Measurements from ENCODE around the gene CFAP410. TPM values are rescaled to one million over a fixed set of nuclear protein-coding genes. Genes with fewer than 3 reads are reported as not detected.

Gene CFAP410
- total and polyA plus RNA-seq, 2 donors (not counting 3 experiments of a cell fraction or from before 2014, with no cell fraction given) = 7.2 to 12.2 TPM

- DNase-seq (ENCODE audit: low read depth, low spot score) (no peak), FAIRE-seq (no peak)
- Histone ChIP-seq H3K9me1 (replicated peaks; ENCODE audit: control insufficient read depth, extremely low read depth, insufficient read depth, low read length) (no peaks in the 10 kb centered on the region), H3K27me3 (ENCODE audit: control insufficient read depth in 2 of 2, insufficient read depth in 2 of 2, low read length in 2 of 2) (no peaks in the 10 kb centered on the region), H3K4me2 (ENCODE audit: insufficient read depth, low read length) (no peak overlapping the region), H3K4me1 (ENCODE audit: control insufficient read depth, extremely low read depth, insufficient read depth, low read length) (no peaks in the 10 kb centered on the region), H2AFZ (ENCODE audit: low read depth, low read length) (no peak overlapping the region), H3K79me2 (ENCODE audit: control insufficient read depth, insufficient read depth, low read length) (no peaks in the 10 kb centered on the region), H3K9ac (replicated peaks; ENCODE audit: extremely low read depth, insufficient read depth, low read length) (no peak overlapping the region), H3K36me3 (ENCODE audit: control insufficient read depth in 2 of 2, extremely low read depth in 1 of 2, insufficient read depth in 2 of 2, low read length in 2 of 2) (no peaks in the 10 kb centered on the region), H3K27ac (ENCODE audit: insufficient read depth, low read depth, low read length) (no peak overlapping the region), H3K4me3 (replicated peaks in 1 of 3; ENCODE audit: insufficient read depth in 1 of 3, low read depth in 1 of 3, low read length in 3 of 3) (no peak overlapping the region), H4K20me1 (replicated peaks; ENCODE audit: control insufficient read depth, extremely low read depth, insufficient read depth, low read length) (no peaks in the 10 kb centered on the region), H3K9me3 (replicated peaks; ENCODE audit: control insufficient read depth, insufficient read depth, low read length) (no peaks in the 10 kb centered on the region)
- BruUV-seq (replicated peaks) = no TSS peak
- no peak for TF ChIP-seq MYC (IDR thresholded peaks at IDR 0.05; ENCODE audit: low read depth, low read length)
- no peak for TF ChIP-seq POLR2A (IDR thresholded peaks at IDR 0.05; ENCODE audit: low read depth, low read length)
- TF ChIP-seq CTCF (IDR thresholded peaks at IDR 0.05; ENCODE audit: extremely low read depth in 1 of 2, insufficient read depth in 1 of 2, low read depth in 1 of 2, low read length in 2 of 2) = no peak
- no peak for TF ChIP-seq GATA2 (IDR thresholded peaks at IDR 0.05; ENCODE audit: insufficient read depth, insufficient read length, low read depth, low read length)
- TF ChIP-seq JUN (IDR thresholded peaks at IDR 0.05; ENCODE audit: borderline replicate concordance, insufficient read depth, insufficient read length, low read depth) = no peak
- TF ChIP-seq MAX (IDR thresholded peaks at IDR 0.05; ENCODE audit: insufficient read depth, insufficient read length) = no peak
- TF ChIP-seq EZH2 (IDR thresholded peaks at IDR 0.05; ENCODE audit: borderline replicate concordance, low read depth, low read length, severe bottlenecking) = no peak
- CTCF ChIA-PET = no interaction called here
- dilution Hi-C loops (cut with MboI; ENCODE audit: extremely low pct_ligation_motif_present, low sequenced_read_pairs) = no loop called here
- POLR2A ChIA-PET = no interaction called here
- intact Hi-C loops (cut with micrococcal nuclease) = no loop called here
Observed at GRCh38 chr21:44379991-44380865, 41.0 kb upstream of the CFAP410 start.

Measured in endothelial cell of umbilical vein (primary cell).